PC-3 (cell line): Measurements from ENCODE around the gene RHBG. TPM values are rescaled to one million over a fixed set of nuclear protein-coding genes. Genes with fewer than 3 reads are reported as not detected.
"Not testable (repeated sequence)": the region's sequence is repeated elsewhere in the genome, so short reads cannot be mapped to it uniquely, and the experiment has no call there.

Experiments
- ATAC-seq: fragments of 200-7000 bp; cut with Tn5 transposase; 2 replicates; pipeline ENCODE4 v1.9.1; 2020; ENCODE audit warnings: mild to moderate bottlenecking, moderate library complexity
- BruUV-seq: library from RNA; stranded (reverse); fragments of 400-500 nt; replicated peaks from 2 replicates; lab custom pipeline; 2021; lab: Mats Ljungman, UMichigan
- CTCF ChIA-PET: fragments of 300-600 bp; sonication (Branson Sonifier 250); formaldehyde crosslinking; loops from one replicate; lab custom pipeline; 2022; ENCODE audit warnings: antibody characterized with exemption; lab: Charles Lee
- POLR2A ChIA-PET: fragments of 300-600 bp; sonication (Branson Sonifier 250); formaldehyde crosslinking; loops from one replicate; lab custom pipeline; 2022; ENCODE audit warnings: antibody characterized with exemption; ENCODE audit not compliant: unreplicated experiment; lab: Charles Lee
- DNase-seq: peaks from one replicate; pipeline ENCODE4 v3.0.0-alpha.2; 2015
- H2AFZ ChIP-seq: fragments of 300-600 bp; sonication (generic); 2 replicates; pipeline ENCODE4 v1.6.0; 2016; ENCODE audit warnings: antibody characterized with exemption, low read length
- H3F3A ChIP-seq: fragments of 300-600 bp; sonication (generic); one replicate; pipeline ENCODE4 v1.6.0; 2017; ENCODE audit warnings: antibody characterized with exemption, low read length, control low read depth, mild to moderate bottlenecking; ENCODE audit not compliant: unreplicated experiment
- H3K27ac ChIP-seq: fragments of 300-600 bp; sonication (generic); 2 replicates; pipeline ENCODE4 v1.5.1; 2016; ENCODE audit warnings: mild to moderate bottlenecking, low read length
- H3K27me3 ChIP-seq: fragments of 300-600 bp; sonication (generic); 2 replicates; pipeline ENCODE4 v1.6.1; 2016; ENCODE audit warnings: low read length, mixed read lengths
- H3K36me3 ChIP-seq: fragments of 300-600 bp; sonication (generic); 2 replicates; pipeline ENCODE4 v1.6.1; 2016; ENCODE audit warnings: low read depth, mixed run types, low read length, mixed read lengths
- H3K4me1 ChIP-seq: fragments of 300-600 bp; sonication (generic); 2 replicates; pipeline ENCODE4 v1.5.1; 2016; ENCODE audit warnings: low read length; ENCODE audit not compliant: insufficient read depth
- H3K4me2 ChIP-seq: fragments of 300-600 bp; sonication (generic); 2 replicates; pipeline ENCODE4 v1.6.0; 2016; ENCODE audit warnings: low read length
- H3K4me3 ChIP-seq: fragments of 300-600 bp; sonication (generic); 2 replicates; pipeline ENCODE4 v1.5.1; 2016; ENCODE audit warnings: mild to moderate bottlenecking, low read length, mixed read lengths
- H3K79me2 ChIP-seq: fragments of 300-600 bp; sonication (generic); 2 replicates; pipeline ENCODE4 v1.6.1; 2017; ENCODE audit warnings: low read length, mixed read lengths
- H3K9ac ChIP-seq: fragments of 300-600 bp; sonication (generic); 2 replicates; pipeline ENCODE4 v1.6.0; 2016; ENCODE audit warnings: mild to moderate bottlenecking, low read length
- H3K9me2 ChIP-seq: fragments of 300-600 bp; sonication (generic); replicated peaks from 2 replicates; pipeline ENCODE4 v1.6.1; 2016; ENCODE audit warnings: mixed run types, low read length, mixed read lengths
- H3K9me3 ChIP-seq: fragments of 300-600 bp; sonication (generic); 2 replicates; pipeline ENCODE4 v1.6.1; 2016; ENCODE audit warnings: low read length, mixed read lengths
- H4K20me1 ChIP-seq: fragments of 300-600 bp; sonication (generic); 2 replicates; pipeline ENCODE4 v1.6.1; 2016; ENCODE audit warnings: low read length, mixed read lengths
- EZH2 ChIP-seq: fragments of 300-600 bp; sonication (generic); IDR thresholded peaks from one replicate; pipeline ENCODE4 v1.6.1; 2017; ENCODE audit warnings: antibody characterized with exemption, mild to moderate bottlenecking, low read length; ENCODE audit not compliant: unreplicated experiment
- EZH2phosphoT487 ChIP-seq: fragments of 300-600 bp; sonication (generic); IDR thresholded peaks from 2 replicates; pipeline ENCODE4 v1.6.1; 2018; ENCODE audit warnings: mild to moderate bottlenecking, antibody characterized with exemption, low read length, borderline replicate concordance
- intact Hi-C: fragments of 100-400 bp; cut with micrococcal nuclease; formaldehyde crosslinking; loops from 2 replicates; pipeline ENCODE4 v1.9.0; 2023
- total RNA-seq: library from RNA; depleted of rRNA; stranded (reverse); fragments of >200 nt; gene quantifications from 2 replicates; pipeline ENCODE4 v1.2.3, GENCODE V29; 2014
- TF ChIP-seq, protein P1 (sequence below): fragments of 300-600 bp; sonication (generic); conservative IDR thresholded peaks from 2 replicates; pipeline ENCODE4 v1.5.1; 2017; ENCODE audit warnings: antibody characterized with exemption, low read depth, mild to moderate bottlenecking, low read length

Gene RHBG
- total RNA-seq, 1 experiment from 2014 or later = 0.26 TPM

DNA sequence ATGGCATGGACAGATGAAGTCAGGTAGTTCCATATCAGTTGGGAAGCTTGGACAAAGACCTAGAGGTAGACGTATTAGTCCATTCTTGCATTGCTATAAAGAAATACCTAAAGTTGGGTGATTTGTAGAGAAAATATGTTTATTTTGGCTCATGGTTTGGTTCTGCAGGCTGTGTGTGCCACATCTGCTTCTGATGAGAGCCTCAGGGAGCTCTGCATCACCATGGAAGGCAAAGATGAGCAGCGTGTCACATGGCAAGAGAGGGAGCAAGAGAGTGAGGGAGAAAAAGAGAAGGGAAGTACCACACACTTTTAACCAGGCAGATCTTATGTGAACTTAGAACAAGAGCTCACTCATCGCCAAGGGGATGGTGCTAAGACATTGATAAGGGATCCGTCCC, 21.7 kb upstream of the RHBG start:
- no peak overlapping the region for H3K4me3 ChIP-seq
- no peaks in the 10 kb centered on the region for H4K20me1 ChIP-seq
- ChIA-PET CTCF (no interaction called here), POLR2A (no interaction called here)
- TF ChIP-seq EZH2phosphoT487 (no peak), EZH2 (no peak)
- TF ChIP-seq, protein P1, sequence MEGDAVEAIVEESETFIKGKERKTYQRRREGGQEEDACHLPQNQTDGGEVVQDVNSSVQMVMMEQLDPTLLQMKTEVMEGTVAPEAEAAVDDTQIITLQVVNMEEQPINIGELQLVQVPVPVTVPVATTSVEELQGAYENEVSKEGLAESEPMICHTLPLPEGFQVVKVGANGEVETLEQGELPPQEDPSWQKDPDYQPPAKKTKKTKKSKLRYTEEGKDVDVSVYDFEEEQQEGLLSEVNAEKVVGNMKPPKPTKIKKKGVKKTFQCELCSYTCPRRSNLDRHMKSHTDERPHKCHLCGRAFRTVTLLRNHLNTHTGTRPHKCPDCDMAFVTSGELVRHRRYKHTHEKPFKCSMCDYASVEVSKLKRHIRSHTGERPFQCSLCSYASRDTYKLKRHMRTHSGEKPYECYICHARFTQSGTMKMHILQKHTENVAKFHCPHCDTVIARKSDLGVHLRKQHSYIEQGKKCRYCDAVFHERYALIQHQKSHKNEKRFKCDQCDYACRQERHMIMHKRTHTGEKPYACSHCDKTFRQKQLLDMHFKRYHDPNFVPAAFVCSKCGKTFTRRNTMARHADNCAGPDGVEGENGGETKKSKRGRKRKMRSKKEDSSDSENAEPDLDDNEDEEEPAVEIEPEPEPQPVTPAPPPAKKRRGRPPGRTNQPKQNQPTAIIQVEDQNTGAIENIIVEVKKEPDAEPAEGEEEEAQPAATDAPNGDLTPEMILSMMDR = no peak
- no TSS peak for BruUV-seq
- no peak for ATAC-seq
- no peaks in the 10 kb centered on the region for H3F3A ChIP-seq
- no peak for DNase-seq
- H3K9me2 ChIP-seq = no peaks in the 10 kb centered on the region
- intact Hi-C loops = loop anchor here (1.0 kb wide), 1 partner anchor 15 kb away; no protein-coding TSS in a partner anchor
- no peak overlapping the region for H3K4me2 ChIP-seq
- H3K27ac ChIP-seq = no peak overlapping the region
- H3K36me3 ChIP-seq = no peaks in the 10 kb centered on the region
- H2AFZ ChIP-seq = no peak overlapping the region
- H3K4me1 ChIP-seq = no peaks in the 10 kb centered on the region
- H3K79me2 ChIP-seq = no peaks in the 10 kb centered on the region
- no peak overlapping the region for H3K9ac ChIP-seq
- H3K27me3 ChIP-seq = no peaks in the 10 kb centered on the region
- H3K9me3 ChIP-seq = no peaks in the 10 kb centered on the region

DNA sequence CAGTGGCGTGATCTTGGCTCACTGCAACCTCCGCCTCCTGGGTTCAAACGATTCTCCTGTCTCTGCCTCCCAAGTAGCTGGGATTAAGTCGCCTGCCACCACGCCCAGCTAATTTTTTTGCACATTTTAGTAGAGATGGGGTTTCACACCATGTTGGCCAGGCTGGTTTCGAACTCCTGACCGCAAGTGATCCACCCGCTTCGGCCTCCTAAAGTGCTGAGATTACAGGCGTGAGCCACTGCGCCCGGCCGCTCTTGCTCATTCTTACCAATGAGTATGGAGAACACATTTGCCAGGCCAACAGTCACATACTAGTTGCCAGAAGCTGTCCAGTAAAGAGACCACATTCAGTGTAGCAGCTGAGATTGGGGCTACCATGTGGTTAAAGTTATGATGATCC, 16.5 kb upstream of the RHBG start:
- H3K27ac ChIP-seq, H3K9me3 ChIP-seq, H3F3A ChIP-seq, H3K27me3 ChIP-seq, BruUV-seq, POLR2A ChIA-PET, H2AFZ ChIP-seq, H3K9me2 ChIP-seq, DNase-seq, H3K4me1 ChIP-seq, H3K9ac ChIP-seq, ATAC-seq, intact Hi-C loops, H3K4me3 ChIP-seq, H3K79me2 ChIP-seq, H4K20me1 ChIP-seq, H3K36me3 ChIP-seq, H3K4me2 ChIP-seq: not testable (repeated sequence)
- CTCF ChIA-PET = interaction anchor here (0.7 kb wide), 1 partner anchor 33 kb away, joined by 10 read pairs; no protein-coding TSS in a partner anchor

DNA sequence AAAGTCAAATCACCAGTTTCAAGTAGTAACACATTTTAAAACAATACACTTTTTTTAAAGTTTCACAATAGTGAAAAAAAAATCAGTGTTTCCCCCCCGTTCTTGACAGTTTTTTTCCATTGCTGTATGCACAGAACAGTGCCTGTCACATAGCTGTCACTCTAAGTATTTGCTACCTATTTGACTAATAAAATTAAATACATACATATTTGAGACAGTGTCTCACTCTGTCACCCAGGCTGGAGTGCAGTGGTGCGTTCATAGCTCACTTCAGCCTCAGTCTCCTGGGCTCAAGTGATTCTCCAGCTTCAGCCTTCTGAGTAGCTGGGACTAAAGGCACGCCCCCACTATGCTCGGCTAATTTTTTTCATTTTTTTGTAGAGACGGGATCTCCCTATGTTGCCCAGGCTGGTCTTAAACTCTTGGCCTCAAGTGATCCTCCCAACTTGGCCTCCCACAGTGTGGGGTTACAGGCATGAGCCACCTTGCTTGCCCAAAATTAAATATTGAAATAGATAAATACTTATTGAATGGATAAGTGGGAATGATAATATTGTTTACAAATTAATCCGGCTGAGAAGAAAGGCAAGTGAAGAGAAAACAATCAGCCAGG, 12.6 kb upstream of the RHBG start:
- ATAC-seq = no peak
- POLR2A ChIA-PET = no interaction called here
- Histone ChIP-seq H3K27ac (no peak overlapping the region), H4K20me1 (no peaks in the 10 kb centered on the region), H3K36me3 (no peaks in the 10 kb centered on the region), H3K9ac (no peak overlapping the region), H3K4me2 (peak overlapping the region; percentile 77), H3F3A (no peaks in the 10 kb centered on the region), H3K9me3 (no peaks in the 10 kb centered on the region), H3K4me3 (peak overlapping the region; percentile 39; the same call in 1 of the 2 replicates), H3K9me2 (no peaks in the 10 kb centered on the region), H2AFZ (peak overlapping the region; percentile 70), H3K27me3 (no peaks in the 10 kb centered on the region), H3K4me1 (no peaks in the 10 kb centered on the region), H3K79me2 (no peaks in the 10 kb centered on the region)
- no peak for DNase-seq
- CTCF ChIA-PET = interaction anchor here (0.7 kb wide), 1 partner anchor 211 kb away, joined by 3 read pairs; no protein-coding TSS in a partner anchor
- BruUV-seq = no TSS peak
- TF ChIP-seq EZH2phosphoT487 (no peak), EZH2 (no peak)
- TF ChIP-seq, protein P1 = no peak
- intact Hi-C loops = no loop called here
